ENCODE results near the gene FILIP1.
A peak's percentile ranks its signal among the peaks of the same experiment; 100 is the strongest.

FILIP1 gene

DNA sequence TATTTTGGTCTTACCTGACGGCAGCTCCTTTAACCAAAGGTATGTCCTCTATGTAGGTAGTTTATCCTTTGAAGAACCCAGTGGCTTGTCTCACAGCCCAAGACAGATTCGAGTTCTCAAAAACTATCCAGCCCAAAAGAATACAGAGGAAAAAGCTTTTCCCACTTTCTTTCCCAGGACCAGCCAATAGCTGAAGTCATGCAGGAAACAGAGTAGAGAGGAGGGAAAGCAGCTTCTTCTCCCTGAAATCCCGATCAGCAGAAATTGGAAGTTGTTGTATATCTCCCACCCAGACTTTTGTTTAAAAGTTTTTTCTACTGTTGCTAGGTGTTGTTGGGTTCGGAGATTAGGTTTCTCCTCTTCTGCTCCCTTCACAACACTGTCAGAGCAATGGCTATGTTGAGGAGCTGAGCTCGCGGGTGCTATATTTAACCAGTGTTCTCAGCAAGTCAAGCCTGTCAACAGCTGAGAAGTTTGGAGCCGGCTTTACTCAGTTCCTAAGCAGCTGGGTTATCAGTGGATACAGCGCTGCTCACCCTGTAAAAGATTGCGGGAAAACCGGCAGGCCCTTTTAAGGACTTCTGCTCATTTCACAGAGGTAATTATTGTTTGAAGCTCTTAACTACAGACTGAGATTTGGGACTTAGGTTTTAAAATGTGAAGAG is at the start of gene FILIP1:
Gene FILIP1, minus strand, starts transcription at position 401 of the 665 bp plus-strand sequence. CDS start 78,828 bp downstream, outside the sequence.
- DNase-seq = no peak

DNA sequence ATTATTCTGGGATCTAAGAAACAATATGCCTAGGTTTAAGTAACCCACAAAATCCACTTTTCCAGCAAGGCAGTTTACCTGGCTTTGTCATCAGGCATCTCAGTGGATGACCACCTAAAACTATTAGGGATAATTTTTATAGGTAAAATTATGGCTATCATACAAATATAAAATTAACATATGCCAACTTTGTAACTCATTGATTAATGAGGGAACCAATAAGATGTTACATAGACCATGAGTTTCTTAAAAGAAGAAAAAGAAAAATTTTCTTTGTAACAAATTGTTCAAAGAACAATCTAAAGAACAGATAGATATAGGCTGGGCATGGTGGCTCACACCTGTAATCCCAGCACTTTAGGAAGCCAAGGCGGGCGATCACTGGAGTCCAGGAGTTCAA is 49.7 kb upstream of the FILIP1 start:
- DNase-seq = no peak

DNA sequence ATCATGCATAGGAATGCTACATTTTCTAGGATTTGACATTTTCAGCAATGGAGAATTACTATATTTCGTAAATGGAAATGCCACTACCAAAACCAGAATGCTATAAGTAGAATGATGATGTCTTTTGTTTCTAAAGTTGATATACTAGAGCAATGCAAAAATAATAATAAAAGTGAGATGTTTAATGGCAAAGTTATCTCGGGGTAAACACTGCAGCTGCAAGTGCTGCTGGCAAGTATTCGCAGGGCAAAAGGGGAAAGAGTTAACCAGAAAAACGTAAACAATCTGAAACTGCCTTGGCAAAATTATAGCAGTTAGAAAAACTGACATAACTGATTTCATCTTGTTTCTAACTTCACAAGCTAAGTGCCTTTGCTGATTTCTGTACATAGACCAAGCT is 45.5 kb upstream of the FILIP1 start:
- DNase-seq = no peak

DNA sequence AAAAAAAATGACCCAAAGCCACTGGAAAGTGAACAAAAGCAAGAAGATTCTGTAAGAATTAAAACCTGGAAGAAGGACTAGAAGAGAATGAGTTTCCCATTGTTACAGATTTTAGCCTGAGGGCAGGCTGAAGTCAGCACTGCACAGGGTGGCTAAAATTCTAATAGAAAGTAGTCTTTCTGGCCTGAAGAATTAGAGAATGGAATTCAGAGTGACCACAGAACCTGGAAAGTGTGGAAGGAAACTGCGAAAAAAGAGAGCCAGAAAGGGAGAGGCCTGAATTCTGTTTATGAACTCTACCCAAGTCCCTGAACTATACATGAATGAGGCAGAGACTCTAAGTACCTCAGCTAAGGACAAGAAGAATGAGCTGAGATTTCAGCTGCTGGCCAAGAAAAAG is 38.9 kb upstream of the FILIP1 start:
- no peak for DNase-seq

DNA sequence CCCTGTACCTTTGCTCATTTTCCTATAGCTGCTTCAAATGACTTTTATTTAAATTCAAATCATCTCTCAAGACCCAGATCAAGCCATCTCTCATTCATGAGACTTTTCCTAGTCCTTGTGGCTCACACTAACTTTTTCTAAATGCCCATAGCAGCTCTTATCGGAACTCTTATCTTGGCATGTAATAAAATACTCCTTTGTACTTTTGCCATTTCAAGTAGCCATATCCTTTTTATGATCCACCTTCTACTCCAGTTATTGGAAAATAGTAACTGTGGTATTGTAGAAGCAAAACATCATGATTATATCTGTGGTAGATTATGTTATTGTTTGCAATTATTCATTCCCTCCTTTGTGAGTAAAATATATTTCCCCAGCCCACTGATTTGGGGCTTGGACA is 37.6 kb upstream of the FILIP1 start:
- DNase-seq = no peak

GRCh38 chr6:75530696-75531095 is 37.1 kb upstream of the FILIP1 start:
- no peak for DNase-seq

DNA sequence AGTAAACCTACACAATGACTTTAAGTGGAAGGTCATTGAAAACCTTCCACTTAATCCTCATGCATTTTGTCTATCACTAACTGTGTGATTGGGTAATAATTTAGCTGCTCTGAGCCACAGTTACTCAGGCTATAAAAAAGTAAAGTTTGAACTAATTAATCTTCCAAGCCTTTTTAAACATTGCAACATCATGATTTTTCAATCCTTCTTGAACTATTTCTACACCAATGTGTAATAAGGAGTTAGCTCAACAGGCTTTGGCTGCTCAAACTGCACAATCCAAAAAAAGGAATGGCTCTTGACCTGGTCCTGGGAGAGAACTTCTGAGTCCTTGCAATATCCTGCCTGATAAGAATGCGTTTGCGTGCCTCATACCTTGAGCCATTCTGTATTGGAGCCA is 34.8 kb upstream of the FILIP1 start:
- DNase-seq = no peak

GRCh38 chr6:75526502-75527127 is 33.0 kb upstream of the FILIP1 start:
- peak; percentile 70 for DNase-seq

DNA sequence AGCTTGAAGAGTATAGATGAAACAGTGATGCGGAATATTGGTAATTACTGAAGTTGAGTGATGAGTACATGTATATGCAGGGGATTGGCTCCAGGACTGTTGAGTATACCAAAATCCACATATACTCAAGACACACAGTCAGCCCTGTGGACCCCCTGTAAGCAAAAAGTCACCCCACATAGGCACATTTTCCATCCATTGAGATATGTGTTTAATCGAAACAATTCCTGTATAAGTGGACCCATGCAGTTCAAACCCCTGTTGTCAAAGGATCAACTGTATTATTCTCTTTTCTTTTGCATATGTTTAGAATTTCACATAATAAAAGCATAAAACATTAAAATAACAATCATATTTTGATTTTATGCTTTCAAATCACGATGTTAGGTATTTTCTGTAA is 32.1 kb upstream of the FILIP1 start:
- no peak for DNase-seq

DNA sequence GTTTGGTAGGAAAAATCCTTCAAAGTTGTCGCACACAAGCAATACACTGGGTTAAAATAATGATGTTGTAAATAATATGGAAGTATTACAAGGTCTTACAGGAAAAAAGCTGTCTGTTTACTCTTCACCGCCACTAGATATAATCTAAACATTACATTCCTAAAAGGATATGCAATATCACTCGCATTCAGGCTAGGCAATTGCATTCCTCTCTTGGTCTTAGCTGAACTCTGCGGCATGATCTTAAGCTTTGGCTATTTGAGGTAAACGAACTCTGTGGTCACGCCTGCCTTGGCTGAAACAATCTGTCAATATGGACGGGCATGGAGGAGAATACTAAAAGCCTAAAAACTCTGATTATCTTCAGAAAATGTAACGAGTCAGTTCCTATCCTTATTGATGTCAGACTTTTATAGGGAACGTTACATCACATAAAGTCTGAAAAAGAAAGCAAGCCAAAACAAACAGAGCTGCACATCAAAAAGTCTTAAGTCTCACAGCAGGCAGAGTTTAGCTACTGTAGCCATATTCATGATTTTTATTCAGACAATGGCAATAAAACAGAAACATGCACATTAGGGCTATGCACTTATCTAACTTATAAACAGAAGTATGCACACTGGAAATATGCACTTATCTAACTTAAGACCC is 30.8 kb upstream of the FILIP1 start:
- no peak for DNase-seq

GRCh38 chr6:75516757-75517156 is 23.2 kb upstream of the FILIP1 start:
- no peak for DNase-seq

DNA sequence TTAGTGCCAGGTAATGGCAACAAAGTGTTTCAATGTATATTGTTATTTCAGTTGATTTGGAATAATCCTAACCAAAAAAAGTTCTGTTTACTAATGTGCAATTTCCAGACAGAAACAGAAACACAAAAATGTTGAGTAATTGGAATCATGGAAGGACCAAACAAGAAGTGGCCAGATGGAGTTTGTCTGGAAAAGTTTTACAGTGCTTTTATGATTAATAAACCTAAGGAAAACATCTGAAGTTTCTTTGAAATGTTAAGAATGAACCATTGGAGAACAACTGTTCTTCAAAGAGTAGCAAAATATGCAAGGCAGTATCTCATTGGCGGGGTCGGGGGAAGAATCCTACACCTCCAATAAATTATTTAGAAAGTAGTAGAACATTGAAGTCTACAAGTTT is 19.0 kb upstream of the FILIP1 start:
- no peak for DNase-seq

GRCh38 chr6:75505424-75505823 is 11.8 kb upstream of the FILIP1 start:
- DNase-seq = no peak

- no peak for DNase-seq
These were observed 11.0 kb upstream of the FILIP1 start for GRCh38 chr6:75504465-75505222.

DNA sequence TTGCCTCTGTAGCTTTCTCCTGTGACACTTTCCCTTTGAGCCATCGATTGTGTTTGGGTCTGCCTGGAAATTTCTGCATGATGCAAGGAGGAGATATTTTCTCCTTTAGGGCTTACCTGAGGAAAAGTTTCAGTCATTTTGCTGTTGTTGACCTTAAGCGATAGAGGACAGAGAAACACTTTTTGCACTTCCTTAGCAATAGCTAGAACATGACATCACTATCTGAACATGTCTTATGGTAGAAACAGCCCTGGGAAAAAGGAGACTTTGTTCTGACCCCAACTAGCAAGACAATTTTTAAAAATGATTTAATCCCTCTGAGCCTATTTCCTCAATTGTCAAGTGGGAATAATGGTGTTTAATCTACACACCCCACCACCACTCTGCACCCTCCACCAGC is 9.7 kb upstream of the FILIP1 start:
- DNase-seq = no peak

DNA sequence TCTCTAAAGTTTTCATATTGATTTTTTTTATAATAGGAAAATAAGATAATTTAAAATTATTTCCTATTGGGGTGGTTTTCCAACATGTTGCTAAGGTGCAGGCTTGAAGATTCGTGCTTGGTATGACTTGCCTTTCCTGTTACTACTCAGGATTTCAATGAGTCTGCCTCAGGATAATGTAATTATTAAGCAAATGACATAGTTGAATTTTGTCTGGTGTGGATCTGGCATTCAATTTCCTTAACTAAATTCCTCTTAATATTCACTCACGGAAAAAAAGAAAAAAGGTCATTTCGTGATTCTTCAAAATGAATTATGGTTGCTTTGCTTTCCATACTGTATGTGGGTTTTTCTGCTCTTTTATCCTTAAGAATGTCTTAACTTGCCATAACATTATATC is 9.3 kb upstream of the FILIP1 start:
- DNase-seq = no peak

DNA sequence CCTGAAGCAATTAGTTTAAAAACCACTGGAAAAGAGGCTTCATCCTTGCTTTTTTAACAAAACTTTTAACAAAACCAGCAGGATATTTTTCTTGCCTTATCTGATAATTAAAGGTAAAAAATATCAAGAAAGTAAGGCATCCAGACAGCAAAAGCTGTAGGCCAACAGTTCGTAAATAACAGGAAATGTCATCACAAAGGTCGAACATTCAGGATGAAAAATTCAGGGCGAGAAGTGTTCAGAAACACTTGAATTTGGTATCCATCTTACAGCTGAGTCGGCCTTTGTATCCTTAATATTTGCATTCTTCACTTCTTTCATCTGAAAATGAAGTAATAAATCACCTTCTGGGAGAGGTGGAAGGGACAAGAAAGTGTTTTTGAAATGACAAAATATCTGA is 8.2 kb upstream of the FILIP1 start:
- DNase-seq = no peak

- DNase-seq = no peak
These were observed 6.0 kb upstream of the FILIP1 start for GRCh38 chr6:75499640-75500039.

DNA sequence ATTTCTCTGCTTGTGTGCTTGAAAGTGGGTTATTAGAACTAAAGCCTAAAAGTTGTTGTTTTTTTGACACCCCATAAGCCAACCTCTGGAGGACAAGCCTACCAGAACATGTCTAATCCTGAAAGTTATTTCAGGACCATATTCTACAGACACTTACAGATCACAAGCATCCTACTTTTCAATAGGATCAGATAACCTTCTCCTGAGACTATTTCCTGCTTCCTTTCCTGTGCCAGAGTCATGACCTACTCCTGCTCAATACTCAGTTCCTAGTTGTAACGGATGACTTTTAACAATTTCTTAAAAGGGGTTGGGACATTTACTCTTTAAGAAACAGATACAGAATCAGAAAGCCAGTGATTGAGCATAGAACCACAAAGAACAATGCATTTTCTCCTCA is 5.3 kb upstream of the FILIP1 start:
- DNase-seq = no peak

- no peak for DNase-seq
These were observed 4.4 kb upstream of the FILIP1 start for GRCh38 chr6:75497994-75498393.

DNA sequence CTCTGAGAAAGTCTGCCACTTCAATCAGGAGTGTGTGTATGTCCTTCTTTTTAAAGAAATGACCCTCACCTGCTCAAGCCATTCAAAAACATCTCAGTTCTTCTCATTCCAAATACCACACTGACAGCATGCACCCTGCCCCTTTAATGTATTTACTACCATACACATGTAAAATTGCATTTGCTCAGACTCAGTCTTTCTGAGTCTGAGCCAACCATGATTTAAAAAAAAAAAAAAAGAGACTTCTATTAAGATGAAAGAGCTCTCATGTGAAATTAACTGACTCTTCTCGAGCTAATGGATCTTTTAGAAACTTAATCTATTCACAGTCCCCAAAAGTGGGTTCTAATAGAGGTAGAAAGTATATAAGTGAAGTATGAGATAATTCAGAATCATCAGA is 1.4 kb upstream of the FILIP1 start:
- DNase-seq = no peak

DNA sequence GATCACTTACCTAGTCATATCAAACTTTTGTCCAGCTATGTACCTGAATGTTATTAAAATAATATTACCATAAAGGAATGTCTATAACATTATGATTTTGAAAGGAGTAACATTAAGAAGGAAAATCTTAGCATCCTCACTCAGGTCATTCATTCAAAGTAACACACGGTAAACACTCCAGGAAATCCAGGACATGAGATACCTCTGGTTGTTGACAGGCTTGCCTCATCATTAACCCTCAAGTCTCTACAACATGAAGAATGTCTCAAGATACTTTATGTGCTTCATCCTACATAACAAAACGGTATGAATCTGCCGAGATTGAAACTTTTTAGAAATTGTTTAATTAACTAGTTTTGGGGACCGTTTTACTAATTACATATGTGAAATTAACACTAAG is 690 bp upstream of the FILIP1 start:
- no peak for DNase-seq

DNA sequence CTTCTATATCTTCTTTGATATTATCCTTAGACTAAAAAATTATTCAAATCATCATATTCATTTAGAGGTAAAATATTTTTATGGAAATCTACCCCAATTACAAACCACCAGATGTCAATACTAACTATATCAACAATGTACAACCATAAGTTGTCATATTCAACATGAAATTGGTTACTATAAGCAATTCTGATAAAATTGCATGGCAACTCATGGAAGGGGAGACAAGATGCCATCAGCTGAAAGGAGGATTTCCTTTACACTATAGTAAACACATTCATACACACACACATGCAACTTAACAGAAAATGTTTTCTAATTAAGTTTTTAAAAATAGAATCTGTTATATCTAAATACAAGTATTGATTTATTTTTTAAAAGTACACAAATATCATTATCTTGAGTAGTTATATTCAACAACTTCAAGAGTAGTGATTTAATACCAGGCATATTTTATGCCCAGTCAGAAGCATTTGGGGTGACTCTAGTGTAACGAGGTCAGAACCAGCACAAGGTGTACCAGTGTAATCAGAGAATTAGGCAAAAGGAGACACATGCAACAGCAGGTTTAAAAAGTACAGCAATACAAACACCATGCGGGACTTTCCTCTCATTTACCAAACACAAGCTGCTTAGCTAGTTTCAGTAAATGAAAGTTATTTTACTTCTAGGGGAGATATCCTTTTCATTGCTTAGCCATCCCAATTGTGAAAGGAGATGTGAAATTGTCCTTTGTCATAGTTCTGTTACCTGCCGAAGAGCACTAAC is 1.0 kb downstream of the FILIP1 start:
- no peak for DNase-seq

All from NCI-H1105 (cell line).